Activated T-cell treated with anti-CD3 and anti-CD28 coated beads, Interleukin-2, amount 50 U/mL, for 4 hours (primary cell): ENCODE results near the gene B4GALT1. TPM values are rescaled to one million over a fixed set of nuclear protein-coding genes. Genes with fewer than 3 reads are reported as not detected.

ENCODE experiments used
- ATAC-seq, 2 donors: fragments of 200-7000 bp; cut with Tn5 transposase; one replicate each; pipeline ENCODE4 v1.10.0; 2021
- DNase-seq: peaks from one replicate; pipeline ENCODE4 v3.0.0-alpha.2; 2020
- H3K27me3 Mint-ChIP-seq: one replicate; pipeline ENCODE4 v1.8.0; 2021; ENCODE audit warnings: low read depth, mixed read lengths
- H3K36me3 Mint-ChIP-seq: one replicate; pipeline ENCODE4 v1.8.0; 2022; ENCODE audit warnings: mixed read lengths; ENCODE audit not compliant: insufficient read depth
- H3K4me1 Mint-ChIP-seq: one replicate; pipeline ENCODE4 v1.8.0; 2021; ENCODE audit warnings: low read depth, mixed read lengths
- H3K4me3 Mint-ChIP-seq: one replicate; pipeline ENCODE4 v1.8.0; 2021; ENCODE audit warnings: mild to moderate bottlenecking, moderate library complexity, mixed read lengths
- H3K9me3 Mint-ChIP-seq: one replicate; pipeline ENCODE4 v1.8.0; 2021; ENCODE audit warnings: mixed read lengths
- total RNA-seq, 3 donors: library from RNA; stranded (reverse); gene quantifications; one replicate each; pipeline ENCODE4 v1.2.1, GENCODE V29; 2021

The B4GALT1 gene
- total RNA-seq = 10 to 100 TPM; 30.2 to 43.4 (median 32.0) TPM

- H3K9me3 Mint-ChIP-seq = no peaks in the 10 kb centered on the region
- H3K4me3 Mint-ChIP-seq = peak within 1 kb of the TSS; percentile 98
- no peaks in the 10 kb centered on the region for H3K27me3 Mint-ChIP-seq
- ATAC-seq (peak; percentile 83), DNase-seq (peak; percentile 97)
- peaks cover 57% of the 10 kb centered on the region for H3K4me1 Mint-ChIP-seq
- H3K36me3 Mint-ChIP-seq = no peaks in the 10 kb centered on the region
These were observed at the start of gene B4GALT1 for GRCh38 chr9:33167084-33167971. Gene B4GALT1, minus strand, starts transcription at chr9:33167336. Its CDS starts 167 bp downstream, at chr9:33167169.

- H3K4me3 Mint-ChIP-seq = no peak overlapping the region
- no peak for ATAC-seq
- no peaks in the 10 kb centered on the region for H3K4me1 Mint-ChIP-seq
- no peak for DNase-seq
- no peaks in the 10 kb centered on the region for H3K9me3 Mint-ChIP-seq
- no peaks in the 10 kb centered on the region for H3K27me3 Mint-ChIP-seq
- H3K36me3 Mint-ChIP-seq = no peaks in the 10 kb centered on the region
These were observed 44.7 kb upstream of the B4GALT1 start for GRCh38 chr9:33211695-33212393.

GRCh38 chr9:33210006-33210715 is 43.0 kb upstream of the B4GALT1 start:
- ATAC-seq (no peak), DNase-seq (no peak)
- Mint-ChIP-seq H3K4me3 (no peak overlapping the region), H3K27me3 (no peaks in the 10 kb centered on the region), H3K36me3 (no peaks in the 10 kb centered on the region), H3K4me1 (no peaks in the 10 kb centered on the region), H3K9me3 (no peaks in the 10 kb centered on the region)

GRCh38 chr9:33209394-33209793 is 42.3 kb upstream of the B4GALT1 start:
- DNase-seq (no peak), ATAC-seq (no peak)
- no peaks in the 10 kb centered on the region for H3K36me3 Mint-ChIP-seq
- H3K4me1 Mint-ChIP-seq = no peaks in the 10 kb centered on the region
- H3K27me3 Mint-ChIP-seq = no peaks in the 10 kb centered on the region
- H3K4me3 Mint-ChIP-seq = no peak overlapping the region
- no peaks in the 10 kb centered on the region for H3K9me3 Mint-ChIP-seq

- Mint-ChIP-seq H3K4me3 (no peak overlapping the region), H3K27me3 (peaks cover 5% of the 10 kb centered on the region), H3K9me3 (no peaks in the 10 kb centered on the region), H3K4me1 (peaks cover 8% of the 10 kb centered on the region), H3K36me3 (no peaks in the 10 kb centered on the region)
- ATAC-seq (peak; percentile 58 to 67), DNase-seq (no peak)
These were observed 35.5 kb upstream of the B4GALT1 start for GRCh38 chr9:33202552-33203201.

GRCh38 chr9:33202018-33202417 is 34.9 kb upstream of the B4GALT1 start:
- Mint-ChIP-seq H3K9me3 (no peaks in the 10 kb centered on the region), H3K36me3 (no peaks in the 10 kb centered on the region), H3K4me1 (peaks cover 8% of the 10 kb centered on the region), H3K4me3 (no peak overlapping the region), H3K27me3 (peaks cover 5% of the 10 kb centered on the region)
- no peak for ATAC-seq
- no peak for DNase-seq

GRCh38 chr9:33198165-33198564 is 31.0 kb upstream of the B4GALT1 start:
- Mint-ChIP-seq H3K9me3 (no peaks in the 10 kb centered on the region), H3K36me3 (no peaks in the 10 kb centered on the region), H3K27me3 (peaks cover 5% of the 10 kb centered on the region), H3K4me1 (peaks cover 8% of the 10 kb centered on the region), H3K4me3 (no peak overlapping the region)
- ATAC-seq = no peak
- DNase-seq = no peak

GRCh38 chr9:33197279-33198152 is 30.4 kb upstream of the B4GALT1 start:
- Mint-ChIP-seq H3K9me3 (no peaks in the 10 kb centered on the region), H3K4me3 (no peak overlapping the region)

GRCh38 chr9:33196736-33197135 is 29.6 kb upstream of the B4GALT1 start:
- no peak overlapping the region for H3K4me3 Mint-ChIP-seq
- DNase-seq (no peak), ATAC-seq (no peak)
- H3K27me3 Mint-ChIP-seq = peaks cover 3% of the 10 kb centered on the region
- H3K9me3 Mint-ChIP-seq = no peaks in the 10 kb centered on the region
- H3K36me3 Mint-ChIP-seq = no peaks in the 10 kb centered on the region
- no peaks in the 10 kb centered on the region for H3K4me1 Mint-ChIP-seq

More at GRCh38 chr9:33197279-33198152, 30.4 kb upstream of the B4GALT1 start:
- H3K4me1 Mint-ChIP-seq = peaks cover 4% of the 10 kb centered on the region
- no peaks in the 10 kb centered on the region for H3K36me3 Mint-ChIP-seq
- no peak for ATAC-seq
- DNase-seq = no peak
- peaks cover 5% of the 10 kb centered on the region for H3K27me3 Mint-ChIP-seq

GRCh38 chr9:33193818-33194217 is 26.7 kb upstream of the B4GALT1 start:
- H3K9me3 Mint-ChIP-seq = no peaks in the 10 kb centered on the region
- DNase-seq (no peak), ATAC-seq (no peak)
- no peak overlapping the region for H3K4me3 Mint-ChIP-seq
- H3K27me3 Mint-ChIP-seq = peaks cover 3% of the 10 kb centered on the region
- H3K36me3 Mint-ChIP-seq = no peaks in the 10 kb centered on the region
- no peaks in the 10 kb centered on the region for H3K4me1 Mint-ChIP-seq

- no peak overlapping the region for H3K4me3 Mint-ChIP-seq
- no peaks in the 10 kb centered on the region for H3K36me3 Mint-ChIP-seq
- ATAC-seq = no peak
- no peak for DNase-seq
- no peaks in the 10 kb centered on the region for H3K9me3 Mint-ChIP-seq
- no peaks in the 10 kb centered on the region for H3K4me1 Mint-ChIP-seq
- no peaks in the 10 kb centered on the region for H3K27me3 Mint-ChIP-seq
These were observed 25.5 kb upstream of the B4GALT1 start for GRCh38 chr9:33192493-33193255.

- H3K9me3 Mint-ChIP-seq = no peaks in the 10 kb centered on the region
- H3K4me1 Mint-ChIP-seq = no peaks in the 10 kb centered on the region
- ATAC-seq (no peak), DNase-seq (no peak)
- H3K27me3 Mint-ChIP-seq = peaks cover 2% of the 10 kb centered on the region
- H3K4me3 Mint-ChIP-seq = no peak overlapping the region
- no peaks in the 10 kb centered on the region for H3K36me3 Mint-ChIP-seq
These were observed 23.0 kb upstream of the B4GALT1 start for GRCh38 chr9:33190021-33190705.
